ENCODE measurements around the gene EXD1. TPM values are rescaled to one million over a fixed set of nuclear protein-coding genes. Genes with fewer than 3 reads are reported as not detected.
A peak's percentile ranks its signal among the peaks of the same experiment; 100 is the strongest.
"Not testable (repeated sequence)": the region's sequence is repeated elsewhere in the genome, so short reads cannot be mapped to it uniquely, and the experiment has no call there.

EXD1 gene
- not detected for total RNA-seq
- long read RNA-seq, result 0 reads

GRCh38 chr15:41230650-41231421 lies at the start of gene EXD1, which contains the start of gene CHP1:
Gene EXD1, minus strand, starts transcription at chr15:41230757. Its CDS starts 4,182 bp downstream, at chr15:41226575.
Gene CHP1, plus strand, starts transcription at chr15:41231268. Its CDS starts 115 bp downstream, at chr15:41231383.
- ATAC-seq (ENCODE audit: poor library complexity) (peak; percentile 99), DNase-seq (peak; percentile 99)
- intact Hi-C loops (cut with DNase I), result loop anchor here (5.0 kb wide), 1 partner anchor 51 kb away; no protein-coding TSS in a partner anchor

GRCh38 chr15:41279535-41280283 lies 49.2 kb upstream of the EXD1 start:
- no peak for ATAC-seq (ENCODE audit: poor library complexity)
- no peak for DNase-seq
- intact Hi-C loops (cut with DNase I), result loop anchor here (5.0 kb wide), 1 partner anchor 47 kb away; the partner anchor contains the start of genes CHP1 and EXD1

GRCh38 chr15:41278319-41278718 lies 47.8 kb upstream of the EXD1 start:
- ATAC-seq (ENCODE audit: poor library complexity) (no peak), DNase-seq (no peak)
- intact Hi-C loops (cut with DNase I), result no loop called here

GRCh38 chr15:41276831-41277230 lies 46.3 kb upstream of the EXD1 start:
- intact Hi-C loops (cut with DNase I), result no loop called here
- no peak for ATAC-seq (ENCODE audit: poor library complexity)
- DNase-seq, result no peak

GRCh38 chr15:41269887-41270286 lies 39.3 kb upstream of the EXD1 start:
- ATAC-seq (ENCODE audit: poor library complexity) (no peak), DNase-seq (no peak)
- intact Hi-C loops (cut with DNase I), result no loop called here

- intact Hi-C loops (cut with DNase I), result no loop called here
- peak; percentile 86 for ATAC-seq (ENCODE audit: poor library complexity)
- no peak for DNase-seq
Observed at GRCh38 chr15:41263891-41264351, 33.4 kb upstream of the EXD1 start.

- DNase-seq (no peak), ATAC-seq (ENCODE audit: poor library complexity) (no peak)
- intact Hi-C loops (cut with DNase I), result no loop called here
Observed at GRCh38 chr15:41262571-41262970, 32.0 kb upstream of the EXD1 start.

GRCh38 chr15:41260924-41261323 lies 30.4 kb upstream of the EXD1 start:
- intact Hi-C loops (cut with DNase I); ATAC-seq (ENCODE audit: poor library complexity); DNase-seq: not testable (repeated sequence)

GRCh38 chr15:41259546-41260189 lies 29.1 kb upstream of the EXD1 start:
- no peak for DNase-seq
- peak; percentile 15 for ATAC-seq (ENCODE audit: poor library complexity)
- intact Hi-C loops (cut with DNase I), result no loop called here

GRCh38 chr15:41258750-41259471 lies 28.4 kb upstream of the EXD1 start:
- no peak for DNase-seq
- intact Hi-C loops (cut with DNase I), result no loop called here
- ATAC-seq (ENCODE audit: poor library complexity), result peak; percentile 77

GRCh38 chr15:41256577-41257038 lies 26.1 kb upstream of the EXD1 start:
- ATAC-seq (ENCODE audit: poor library complexity) (no peak), DNase-seq (no peak)
- intact Hi-C loops (cut with DNase I), result no loop called here

- intact Hi-C loops (cut with DNase I), result no loop called here
- ATAC-seq (ENCODE audit: poor library complexity) (no peak), DNase-seq (no peak)
Observed at GRCh38 chr15:41256103-41256502, 25.5 kb upstream of the EXD1 start.

- intact Hi-C loops (cut with DNase I), result no loop called here
- no peak for DNase-seq
- ATAC-seq (ENCODE audit: poor library complexity), result no peak
Observed at GRCh38 chr15:41254560-41254959, 24.0 kb upstream of the EXD1 start.

GRCh38 chr15:41251411-41251810 lies 20.9 kb upstream of the EXD1 start:
- DNase-seq (no peak), ATAC-seq (ENCODE audit: poor library complexity) (no peak)
- intact Hi-C loops (cut with DNase I), result no loop called here

GRCh38 chr15:41250745-41251144 lies 20.2 kb upstream of the EXD1 start:
- not testable (repeated sequence) for ATAC-seq (ENCODE audit: poor library complexity)

GRCh38 chr15:41241221-41241964 lies 10.8 kb upstream of the EXD1 start:
- ATAC-seq (ENCODE audit: poor library complexity) (peak; percentile 87), DNase-seq (peak; percentile 50)
- intact Hi-C loops (cut with DNase I), result no loop called here

More at GRCh38 chr15:41250745-41251144, 20.2 kb upstream of the EXD1 start:
- intact Hi-C loops (cut with DNase I); DNase-seq: not testable (repeated sequence)

GRCh38 chr15:41238100-41238499 lies 7.5 kb upstream of the EXD1 start:
- intact Hi-C loops (cut with DNase I), result no loop called here
- ATAC-seq (ENCODE audit: poor library complexity) (no peak), DNase-seq (no peak)

GRCh38 chr15:41235929-41236328 lies 5.4 kb upstream of the EXD1 start:
- DNase-seq (no peak), ATAC-seq (ENCODE audit: poor library complexity) (no peak)
- intact Hi-C loops (cut with DNase I), result no loop called here

All from Right ventricle myocardium superior (tissue), 1 donor.